Epidermal melanocyte (primary cell): ENCODE results near the gene RHBG.

Experiments
- DNase-seq: peaks from one replicate; pipeline ENCODE4 v3.0.0; 2011; ENCODE audit warnings: low spot score; ENCODE audit not compliant: insufficient read length

The RHBG gene

DNA sequence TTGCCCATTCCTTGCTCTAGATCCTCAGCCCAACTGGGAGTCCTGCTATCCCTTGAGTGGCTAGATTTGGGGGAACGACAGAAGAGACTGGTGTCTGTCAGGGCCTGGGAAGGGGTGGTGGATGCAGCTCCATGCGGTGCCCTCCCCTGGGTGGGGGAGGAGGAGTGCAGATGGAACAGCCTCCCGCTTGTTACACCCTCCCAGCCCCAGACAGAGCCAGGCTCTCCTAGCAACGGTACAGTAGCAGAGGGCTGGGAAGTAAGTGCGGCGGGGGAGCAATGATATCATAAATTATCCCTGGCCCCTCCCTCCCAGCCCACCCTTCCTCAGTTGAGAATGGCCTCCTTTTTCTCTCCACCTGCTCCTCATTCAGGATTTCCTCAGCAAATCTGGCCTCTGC lies 37.2 kb downstream of the RHBG start:
- no peak for DNase-seq

- DNase-seq, result no peak
These were observed 38.3 kb downstream of the RHBG start for GRCh38 chr1:156407344-156407743.

DNA sequence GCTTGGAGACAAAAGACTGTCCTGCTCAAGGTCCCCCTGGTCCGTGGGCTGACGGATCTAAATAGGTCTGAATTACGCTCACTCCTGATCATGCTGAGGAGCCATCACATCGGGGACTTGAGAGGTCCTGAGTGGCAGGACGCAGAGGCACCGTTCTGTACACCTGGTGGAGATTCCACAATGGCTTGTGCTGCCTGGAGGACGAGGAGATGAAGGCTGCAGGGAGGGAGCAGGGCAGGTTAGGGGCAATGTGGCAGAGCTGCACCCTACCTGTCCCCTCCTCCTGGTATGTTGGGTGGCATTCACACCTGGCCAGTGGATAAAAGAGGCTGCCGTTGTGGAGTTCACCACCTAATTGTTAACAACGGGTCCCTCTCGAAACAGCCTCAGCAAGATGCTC lies 38.7 kb downstream of the RHBG start:
- no peak for DNase-seq

GRCh38 chr1:156409439-156409838 lies 40.4 kb downstream of the RHBG start:
- no peak for DNase-seq

- DNase-seq, result no peak
These were observed 41.2 kb downstream of the RHBG start for GRCh38 chr1:156410238-156410637.

- DNase-seq, result no peak
These were observed 41.7 kb downstream of the RHBG start for GRCh38 chr1:156410740-156411139.

DNA sequence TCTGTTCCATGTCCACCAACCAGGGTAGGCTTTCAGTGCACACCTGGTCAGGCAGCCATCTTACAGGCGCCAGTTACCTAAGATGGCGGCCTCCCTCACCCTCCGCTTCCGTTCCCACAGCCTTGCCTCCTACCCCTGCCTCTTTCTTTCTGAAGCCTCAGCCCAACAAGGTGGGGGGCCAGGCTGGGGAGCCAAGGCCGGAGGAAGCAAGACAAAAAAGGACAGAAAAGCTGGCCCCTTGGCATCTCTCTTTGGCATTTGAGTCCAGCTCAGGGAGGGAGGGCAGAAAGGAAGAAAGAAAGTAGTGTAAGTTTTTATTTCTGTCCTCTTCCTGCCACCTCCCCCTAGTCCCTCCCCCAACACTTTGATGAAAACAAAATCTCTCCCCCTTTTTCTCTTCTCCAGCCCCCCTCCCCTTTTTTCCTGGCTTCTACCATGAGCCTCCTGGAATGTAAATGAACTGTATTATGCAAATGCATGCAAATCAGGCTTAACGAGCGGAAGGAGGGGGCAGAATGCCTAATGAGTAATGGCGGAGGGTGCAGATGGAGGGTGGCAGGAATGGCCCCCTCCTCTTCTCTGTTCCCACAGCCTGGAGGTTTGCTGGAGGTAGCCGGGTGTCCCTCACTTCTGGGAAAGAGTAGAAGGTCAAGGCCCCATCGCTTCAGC lies 43.8 kb downstream of the RHBG start:
- no peak for DNase-seq

DNA sequence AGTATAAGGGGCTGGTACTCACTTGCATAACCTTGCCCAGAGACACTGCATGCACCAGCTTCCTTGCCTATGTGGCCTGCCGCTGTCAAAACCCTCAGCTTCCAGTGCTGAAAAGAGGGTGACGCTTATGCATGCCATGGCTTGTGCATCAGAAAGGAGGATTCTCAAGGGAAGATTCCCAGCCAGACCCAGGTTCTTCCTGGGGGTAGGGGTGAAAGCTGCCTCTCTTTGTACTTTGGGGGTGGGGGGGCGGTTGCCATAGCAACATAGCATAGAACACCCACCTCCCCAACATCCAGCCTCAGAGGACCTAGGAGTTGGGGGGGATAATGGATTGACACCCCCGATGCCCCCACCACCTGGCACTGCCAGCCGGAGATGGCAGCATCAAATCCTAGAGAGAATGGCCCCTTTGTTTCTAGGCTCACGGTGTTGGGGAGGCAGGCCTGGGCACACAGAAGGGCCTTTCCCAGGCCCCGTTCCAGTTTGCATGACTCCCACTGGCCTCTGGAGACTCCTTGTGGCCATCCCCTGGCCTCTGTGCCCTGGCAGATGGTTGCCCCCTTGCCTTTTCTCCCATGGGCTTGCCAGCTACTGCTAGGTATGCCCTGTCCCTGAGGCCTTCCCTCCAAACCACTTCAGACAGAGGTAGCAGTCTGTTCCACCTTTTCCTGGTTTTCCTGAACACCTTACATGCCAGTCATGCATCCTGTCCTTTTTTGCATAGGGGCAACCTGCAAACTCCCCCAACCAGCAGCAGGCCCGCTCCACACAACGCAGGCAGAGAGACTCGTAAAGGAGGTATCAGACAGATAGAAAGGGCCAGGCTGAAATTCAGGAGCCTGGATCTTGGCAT lies 44.6 kb downstream of the RHBG start:
- no peak for DNase-seq

DNA sequence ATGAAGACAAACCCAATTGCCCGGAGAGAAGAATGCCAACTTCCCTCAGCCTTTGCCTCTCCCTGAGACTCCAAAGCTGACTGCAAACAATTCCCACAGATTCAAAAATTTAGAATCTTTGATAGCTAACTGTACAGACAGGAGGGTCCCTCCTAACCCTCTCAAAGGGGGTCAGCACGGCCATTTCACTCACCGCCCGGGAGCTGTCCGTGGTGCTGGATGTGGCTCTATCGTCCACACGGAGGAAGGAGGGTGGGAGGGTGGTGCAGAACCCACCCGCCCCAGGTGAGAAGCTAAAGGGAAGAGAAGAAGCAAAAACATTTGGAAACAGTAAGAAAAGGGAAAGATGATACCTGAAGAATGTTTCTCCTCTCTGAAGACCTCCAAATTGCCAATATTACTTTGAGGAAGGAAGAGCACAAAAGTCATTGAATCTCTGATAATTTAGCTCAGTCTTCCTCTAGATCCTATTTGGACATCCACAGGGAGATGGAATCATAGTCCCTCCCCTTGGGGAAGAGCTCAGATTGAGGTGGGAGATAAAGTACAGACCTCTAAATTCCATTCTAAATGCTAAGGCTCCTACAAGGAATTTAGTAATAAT lies 45.6 kb downstream of the RHBG start:
- DNase-seq, result no peak

DNA sequence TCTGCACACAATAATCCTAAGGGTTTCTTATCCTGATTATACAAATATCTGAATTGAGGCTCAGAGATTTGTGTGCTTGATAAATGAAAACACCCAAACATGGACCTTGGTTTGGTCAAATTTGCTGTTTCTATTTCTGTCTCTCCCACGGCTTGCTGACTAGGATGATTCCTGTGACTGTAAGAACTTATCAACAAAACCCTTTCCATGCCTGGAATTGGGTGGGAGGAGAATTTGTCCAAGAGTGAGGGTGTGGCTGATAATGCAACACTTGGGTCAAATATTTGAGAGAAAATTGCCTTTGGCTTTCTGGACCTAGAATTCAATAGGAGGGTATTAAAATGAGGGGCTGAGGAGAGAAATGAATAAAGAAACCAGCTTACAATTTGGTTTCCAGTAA lies 48.0 kb downstream of the RHBG start:
- DNase-seq, result no peak

- no peak for DNase-seq
These were observed 48.5 kb downstream of the RHBG start for GRCh38 chr1:156417401-156418020.

GRCh38 chr1:156418416-156419070 lies 49.5 kb downstream of the RHBG start:
- no peak for DNase-seq

DNA sequence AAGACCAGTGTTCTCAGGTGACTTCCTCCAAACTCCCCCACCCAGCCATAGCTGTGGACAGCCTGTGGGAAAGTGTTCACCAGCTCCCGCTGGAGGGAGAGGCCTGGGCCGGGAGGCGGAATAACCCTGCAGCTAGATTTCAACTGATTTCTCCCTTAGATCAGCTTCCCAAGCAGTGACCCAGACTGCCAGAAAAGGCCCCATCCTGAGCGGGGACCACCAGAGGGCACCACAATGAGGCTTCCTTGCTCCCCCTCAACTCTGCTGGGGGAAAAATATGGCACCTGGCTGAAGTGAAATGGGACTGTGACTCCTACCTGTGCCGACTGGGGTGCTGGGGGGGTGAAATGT lies 50.8 kb downstream of the RHBG start:
- DNase-seq, result no peak

DNA sequence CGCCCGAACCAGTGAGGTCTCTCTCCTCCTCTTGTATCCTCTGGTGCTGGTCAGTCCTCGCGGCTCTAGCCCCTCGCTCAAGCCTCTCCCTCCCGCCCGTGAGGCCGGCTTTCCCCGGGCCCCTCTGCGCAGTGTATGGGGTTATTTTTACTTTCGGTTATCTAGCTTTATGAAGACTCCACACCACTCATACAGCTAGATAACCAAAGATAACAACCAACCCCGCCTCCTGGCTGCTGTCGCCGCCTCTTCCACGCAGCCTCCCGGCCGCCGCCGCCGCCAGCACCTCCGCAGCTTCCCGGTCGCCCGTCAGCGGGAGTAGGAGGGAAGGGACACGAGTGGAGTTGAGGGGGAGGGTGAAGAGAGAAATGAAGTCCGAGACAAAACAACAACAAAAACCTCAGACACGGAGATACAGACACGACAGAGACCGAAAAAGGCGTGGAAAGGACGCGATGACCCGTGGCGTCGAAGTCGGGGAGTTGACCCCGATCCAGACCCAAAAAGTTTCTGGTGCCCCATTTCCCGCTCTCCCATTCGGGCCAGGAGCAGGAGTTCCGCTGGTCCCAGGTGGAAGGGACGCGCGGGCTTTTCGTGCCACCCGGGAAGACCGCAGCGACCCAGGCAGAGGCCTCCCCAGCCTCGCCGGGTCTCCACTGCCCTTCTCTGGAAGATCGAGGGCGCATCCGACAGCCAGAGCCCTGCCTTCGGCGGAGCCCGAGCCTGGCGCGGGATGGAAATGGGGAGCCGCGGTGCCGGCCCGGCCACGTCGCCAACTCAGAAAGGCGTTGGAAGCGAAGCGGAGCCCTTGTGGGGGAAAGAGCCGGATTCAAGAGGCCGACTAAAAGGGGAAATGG lies 51.4 kb downstream of the RHBG start:
- DNase-seq, result no peak

- peak; percentile 93 for DNase-seq
These were observed 52.3 kb downstream of the RHBG start for GRCh38 chr1:156421062-156421938.

- DNase-seq, result no peak
These were observed 53.1 kb downstream of the RHBG start for GRCh38 chr1:156421939-156422601.

DNA sequence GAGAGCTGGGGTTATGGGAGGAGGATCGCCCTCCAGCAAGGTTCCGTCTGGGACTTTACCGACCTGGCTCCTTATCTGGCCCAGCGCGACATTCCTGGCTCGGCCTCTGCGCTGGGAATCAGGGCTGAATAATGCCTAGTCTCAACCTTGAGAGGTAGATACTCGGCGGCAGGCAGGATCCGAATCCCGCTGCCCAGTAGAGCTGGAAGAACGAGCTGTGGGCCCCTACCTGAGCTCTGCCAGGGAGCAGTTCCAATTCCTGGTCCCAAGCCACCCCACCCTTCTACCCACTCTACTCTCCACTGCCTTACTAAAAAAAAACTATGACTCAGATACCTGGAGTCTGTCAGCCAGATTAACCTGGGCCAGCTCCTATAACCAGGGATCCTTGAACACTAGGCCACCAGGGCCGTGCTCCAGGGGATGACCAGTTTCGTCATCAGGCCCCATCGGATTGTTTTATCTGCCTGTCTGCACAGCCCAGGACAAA lies 53.6 kb downstream of the RHBG start:
- DNase-seq, result no peak

DNA sequence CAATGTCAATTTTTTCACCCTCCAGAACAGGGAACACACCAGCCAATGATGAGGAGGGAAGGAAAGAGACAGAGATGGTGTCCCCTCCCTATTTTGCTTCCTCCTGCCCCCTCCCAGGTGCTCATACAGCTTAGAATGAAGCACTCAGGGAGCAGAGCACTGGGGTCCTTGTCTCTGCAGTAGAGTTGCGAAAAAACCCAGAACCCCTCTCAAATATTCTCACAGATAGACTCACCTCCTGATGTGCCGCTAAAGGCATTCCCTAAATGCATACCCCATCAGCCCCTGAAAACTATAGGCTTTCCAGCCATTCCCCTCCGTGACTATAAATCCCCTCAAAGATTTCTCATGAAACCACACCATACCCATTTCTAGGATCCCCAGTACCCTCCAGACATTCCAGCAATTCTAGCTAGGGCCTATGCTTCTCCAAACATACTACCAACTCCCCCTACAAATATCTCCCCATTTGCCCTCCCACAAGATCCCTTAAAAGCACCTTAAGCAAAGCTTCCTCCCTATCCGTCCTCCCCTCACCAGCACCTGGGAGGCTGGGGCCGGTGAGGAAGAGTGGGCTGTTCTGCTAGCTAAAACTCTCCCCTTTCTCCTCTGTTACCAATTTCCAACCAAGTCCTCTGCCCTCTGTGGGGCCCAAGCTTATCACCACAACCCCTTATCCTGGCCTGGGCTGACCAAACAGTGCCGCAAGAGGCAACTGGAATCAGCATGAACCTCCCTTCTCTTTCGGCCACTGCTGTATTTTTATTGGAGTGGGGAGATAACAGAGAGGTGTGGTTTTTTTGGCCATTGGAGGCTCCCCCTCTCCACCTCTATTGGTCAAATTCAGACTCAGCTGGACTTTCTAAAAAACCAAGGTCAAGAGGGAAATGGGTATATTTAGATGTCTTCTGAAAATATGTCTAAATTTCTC lies 54.7 kb downstream of the RHBG start:
- DNase-seq, result no peak
